Activated gamma-delta T cell treated with anti-CD3 and anti-CD28 coated beads, Interleukin-2, amount 50 U/mL, for 16 hours (primary cell): Measurements from ENCODE around the gene ACSL6.

Experiments
- DNase-seq: peaks from one replicate; pipeline ENCODE4 v3.0.0-alpha.2; 2020; ENCODE audit warnings: low read depth

ACSL6 gene

DNA sequence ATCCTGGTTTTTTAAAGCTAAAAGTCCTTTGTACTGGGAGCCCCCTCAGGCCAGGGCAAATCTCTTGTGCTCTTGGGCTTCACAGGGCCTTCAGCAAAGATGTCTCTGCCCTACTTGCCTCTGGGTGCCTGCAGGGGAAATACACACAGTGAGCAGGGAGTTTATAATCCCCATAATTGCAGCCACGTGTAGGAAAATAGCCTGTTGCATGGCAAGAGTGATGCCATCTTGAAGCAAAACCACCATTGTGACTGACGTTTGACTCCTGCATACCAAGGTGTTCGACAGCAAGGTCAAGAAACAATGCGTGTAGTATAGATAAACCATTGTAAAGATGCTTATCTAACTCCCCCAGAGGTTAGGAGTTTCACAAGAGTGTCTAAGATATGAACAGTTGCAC is 37.6 kb upstream of the ACSL6 start:
- no peak for DNase-seq

DNA sequence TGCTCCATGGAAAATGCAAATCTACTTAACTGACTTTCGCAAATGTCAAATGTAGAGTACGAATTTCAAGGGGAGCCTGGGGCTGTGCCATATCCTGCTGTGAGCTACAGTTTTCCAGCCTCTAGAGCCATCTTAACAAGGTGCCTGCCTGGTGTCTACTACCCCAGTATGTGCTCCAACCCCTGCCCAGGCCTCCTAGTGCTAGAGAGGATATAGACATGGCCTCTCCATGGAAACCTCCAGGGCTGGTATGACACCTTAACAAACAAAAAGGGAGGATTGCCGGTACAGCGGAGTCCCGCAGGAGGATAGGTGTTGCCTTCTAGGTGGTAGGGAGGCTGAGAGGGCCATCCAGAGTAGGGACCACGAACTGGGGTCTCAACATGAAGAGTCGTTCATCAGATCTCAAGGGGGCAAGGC is 35.4 kb upstream of the ACSL6 start:
- DNase-seq: no peak

DNA sequence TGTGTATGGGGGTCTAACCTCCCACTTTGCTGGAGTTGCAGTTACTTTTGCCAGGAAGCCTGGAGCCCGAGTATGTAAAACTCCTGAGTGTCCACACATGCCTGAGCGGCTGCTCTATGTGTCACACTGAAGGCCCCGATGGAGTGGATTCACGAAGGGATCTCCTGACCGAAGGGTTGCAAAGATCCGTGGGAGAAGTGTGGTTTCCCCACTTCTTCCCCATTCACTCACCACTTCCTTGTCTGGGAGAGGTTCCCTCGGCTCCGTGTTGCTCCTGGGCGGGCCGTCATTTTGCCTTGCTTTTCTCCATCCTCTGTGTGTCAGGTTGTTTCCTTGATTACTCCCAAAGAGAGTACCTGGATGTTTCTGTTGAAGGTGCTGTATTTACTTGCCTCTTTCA is 32.7 kb upstream of the ACSL6 start:
- DNase-seq: no peak

DNA sequence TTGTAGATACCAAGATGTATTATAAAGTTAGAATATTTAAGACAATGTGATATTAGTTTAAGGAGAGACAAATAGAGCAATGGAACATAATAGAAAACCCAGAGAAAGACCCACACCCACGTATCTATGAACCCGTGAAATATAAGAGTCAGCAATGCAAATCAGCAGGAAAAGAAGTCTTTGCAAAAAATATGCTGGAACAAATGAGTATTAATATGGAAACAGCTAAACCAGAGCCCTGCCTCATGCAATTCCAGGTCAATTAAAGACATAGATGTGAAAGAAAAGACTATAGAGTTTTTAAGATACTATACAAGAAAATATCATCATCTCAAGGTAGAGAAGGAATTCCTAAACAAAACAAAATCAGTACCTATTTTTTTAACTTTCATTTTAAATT is 25.9 kb upstream of the ACSL6 start:
- no peak for DNase-seq

DNA sequence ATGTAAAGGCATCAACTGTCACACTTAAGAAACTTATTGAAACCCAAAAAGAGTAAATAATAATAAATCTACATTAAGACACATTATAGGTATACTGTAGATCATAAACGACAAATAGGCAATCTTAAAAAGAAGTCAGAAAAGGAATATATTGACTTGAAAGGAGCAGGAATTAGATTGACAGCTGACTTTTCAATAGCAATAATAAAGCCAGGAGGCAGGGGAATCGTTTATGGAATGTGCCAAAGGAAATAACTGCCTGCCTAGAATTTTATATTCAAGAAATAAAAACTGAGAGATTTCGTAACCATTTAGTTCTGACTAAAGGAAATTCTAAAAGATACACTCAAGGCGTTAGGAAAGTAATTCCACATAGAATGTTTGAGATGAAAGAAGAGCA is 21.7 kb upstream of the ACSL6 start:
- no peak for DNase-seq

DNA sequence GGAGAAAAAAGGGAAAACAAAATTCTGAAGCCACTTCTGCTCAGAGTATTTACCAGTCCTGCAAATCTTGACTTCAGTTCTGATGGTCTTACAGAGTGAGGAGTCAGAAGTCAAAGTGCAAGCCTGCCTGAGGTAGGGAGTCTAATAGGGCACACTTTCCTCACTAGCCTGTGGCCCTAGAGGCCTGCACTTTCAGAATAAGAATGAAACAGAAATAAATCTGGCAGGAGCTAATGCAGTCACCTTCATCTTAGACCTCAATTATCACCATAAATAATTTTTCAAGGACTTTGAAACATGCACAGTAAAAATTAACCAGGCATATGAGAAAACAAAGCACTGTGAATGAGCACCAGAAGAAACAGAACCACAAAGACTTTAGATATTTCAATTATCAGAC is 20.7 kb upstream of the ACSL6 start:
- no peak for DNase-seq

DNA sequence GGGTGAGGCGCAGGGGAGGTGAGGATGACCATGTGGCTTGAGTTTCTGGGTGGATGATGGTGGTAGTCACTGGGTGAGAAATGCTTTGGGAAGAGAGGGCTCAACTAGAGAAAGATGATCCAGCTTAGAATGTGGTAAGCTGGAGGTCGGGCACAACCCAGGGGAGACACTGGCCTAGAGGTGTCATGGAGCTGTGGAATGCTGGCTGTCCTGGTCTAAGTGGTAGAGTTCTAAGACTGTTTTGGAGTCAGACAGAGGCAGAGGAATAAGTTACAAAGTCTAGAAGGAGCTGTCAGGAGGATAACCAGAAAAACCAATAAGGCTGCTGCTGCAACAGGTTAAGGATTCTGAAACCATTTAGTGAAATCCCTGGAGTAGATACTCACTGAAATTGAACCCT is 19.2 kb upstream of the ACSL6 start:
- DNase-seq: no peak

DNA sequence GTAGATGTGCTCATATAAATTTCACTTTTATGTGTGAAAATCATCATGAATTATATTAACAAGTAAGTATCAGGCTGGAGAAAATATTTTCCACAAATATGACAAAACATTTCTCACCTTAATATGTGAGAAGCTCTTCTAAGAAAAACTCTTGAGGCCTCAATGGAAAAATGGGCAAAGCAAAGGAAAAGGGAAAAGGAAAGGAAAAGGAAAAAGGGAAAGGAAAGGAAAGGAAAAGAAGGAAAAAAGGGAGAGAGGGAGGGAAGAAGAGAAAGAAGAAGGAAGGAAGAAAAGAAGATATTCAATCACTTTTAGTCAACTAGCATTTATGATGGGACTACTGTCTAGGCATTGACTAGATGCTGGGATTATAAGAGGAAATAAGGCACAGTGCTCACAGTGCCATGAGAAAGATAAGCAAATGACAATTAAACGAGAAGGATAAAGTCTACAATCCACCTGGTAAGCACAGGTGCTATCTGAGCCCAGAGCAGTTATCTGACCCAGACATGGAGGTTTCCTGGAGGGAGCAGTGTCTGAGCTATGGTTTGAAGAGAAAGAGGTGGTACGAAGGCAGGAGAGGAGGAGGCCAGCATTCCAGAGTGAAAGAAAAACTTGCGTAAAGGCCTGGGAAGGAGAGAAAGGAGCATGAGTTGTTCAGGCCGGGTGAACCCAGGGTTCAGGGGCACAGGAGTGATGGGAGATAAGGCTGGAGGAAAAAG is 18.3 kb upstream of the ACSL6 start:
- DNase-seq: no peak

DNA sequence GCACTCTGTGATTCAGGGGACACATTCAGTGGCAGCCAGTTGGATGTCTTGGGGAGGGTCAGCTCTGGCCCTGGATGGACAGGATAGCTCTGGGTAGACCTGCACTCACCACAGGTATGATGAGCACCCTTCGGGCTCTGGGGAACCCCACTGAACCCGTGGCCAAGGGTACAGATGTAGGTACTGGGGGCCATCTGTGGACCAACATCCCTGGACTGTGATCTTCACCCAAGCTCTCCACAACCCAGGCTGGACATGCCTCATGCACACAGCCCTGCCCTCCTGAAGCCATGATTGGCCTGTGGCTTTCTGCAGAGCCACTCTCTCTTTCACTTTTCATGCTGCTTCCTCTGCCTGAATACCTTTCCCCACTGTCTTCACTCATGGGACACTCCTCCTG is 15.6 kb upstream of the ACSL6 start:
- DNase-seq: no peak

DNA sequence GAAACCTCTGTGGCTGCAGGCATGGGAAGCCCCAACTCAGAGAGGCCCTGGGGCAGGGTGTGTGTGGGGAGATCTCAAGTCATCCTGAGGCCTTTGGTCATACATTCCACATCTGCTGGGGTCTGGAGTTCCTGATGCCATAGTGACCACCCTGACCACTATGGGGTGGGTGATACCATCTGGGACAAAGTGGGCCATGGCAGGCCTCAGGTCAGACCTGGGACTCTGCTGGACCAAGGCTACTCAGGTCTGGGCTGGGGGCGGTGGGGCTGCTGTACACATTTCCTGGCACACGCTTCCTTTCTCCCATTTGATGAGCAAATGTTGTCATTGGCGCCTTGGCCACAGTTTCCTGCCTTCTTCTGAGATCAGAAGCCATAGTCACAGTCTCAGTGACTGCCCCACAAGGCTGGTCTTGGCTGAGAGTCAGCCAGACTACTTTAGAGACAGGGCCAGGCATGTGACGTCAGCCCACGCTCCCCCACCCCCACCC is 15.1 kb upstream of the ACSL6 start:
- peak; percentile 44 for DNase-seq

DNA sequence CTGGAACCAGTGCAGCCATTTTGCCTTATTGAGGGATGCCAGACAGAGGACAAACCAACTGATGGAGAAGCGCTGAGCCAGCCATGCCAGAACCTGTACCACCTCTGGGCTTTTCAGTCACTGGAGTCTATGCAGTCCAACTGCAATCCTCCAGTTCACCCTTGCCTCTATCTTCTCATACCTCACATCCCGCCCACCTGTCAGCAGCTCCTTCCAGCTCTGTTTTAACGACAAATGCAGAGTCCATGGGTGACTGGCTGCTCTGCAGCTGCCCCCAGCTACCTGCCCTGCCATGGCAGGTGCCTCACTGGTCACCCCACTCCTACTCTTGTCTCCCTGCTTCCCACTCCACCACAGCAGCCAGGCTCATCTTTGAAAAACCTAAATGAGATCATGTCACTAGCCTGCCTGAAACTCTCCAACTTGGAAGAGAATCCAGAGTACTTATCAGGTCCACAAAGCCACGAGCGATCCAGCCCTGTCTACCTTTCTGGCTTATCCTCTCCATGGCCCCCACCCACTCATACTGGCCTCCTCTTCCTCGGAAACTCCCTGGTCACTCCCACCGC is 14.0 kb upstream of the ACSL6 start:
- no peak for DNase-seq

DNA sequence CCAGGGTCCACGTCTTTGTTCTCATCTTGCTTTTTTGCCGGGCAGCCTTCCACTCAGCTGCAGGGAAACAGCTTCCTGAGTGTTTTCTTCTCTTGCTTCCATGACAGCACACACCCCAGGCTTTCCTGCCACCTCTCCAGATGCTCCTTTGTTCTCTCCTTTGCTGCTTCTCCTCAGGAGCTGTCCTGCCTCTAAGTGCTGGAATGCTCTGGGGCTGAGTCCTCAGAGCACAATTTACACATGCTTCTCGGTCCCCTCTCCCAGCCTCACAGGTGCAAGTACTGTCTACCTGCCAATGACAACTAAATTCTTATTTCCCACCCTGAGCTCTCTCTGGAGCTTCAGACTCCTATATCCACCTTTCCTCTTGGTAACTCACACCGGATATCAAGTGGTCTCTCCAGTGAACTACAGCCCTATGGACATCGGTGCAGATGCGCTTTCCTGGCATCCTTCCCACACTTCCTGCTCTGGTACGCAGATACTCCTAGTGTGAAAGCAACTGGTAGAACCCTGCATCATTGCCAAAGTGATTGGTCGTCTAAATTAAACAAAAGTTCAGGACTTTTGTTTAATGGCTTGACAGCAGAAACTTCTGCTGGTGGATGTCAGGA is 13.4 kb upstream of the ACSL6 start:
- DNase-seq: no peak

DNA sequence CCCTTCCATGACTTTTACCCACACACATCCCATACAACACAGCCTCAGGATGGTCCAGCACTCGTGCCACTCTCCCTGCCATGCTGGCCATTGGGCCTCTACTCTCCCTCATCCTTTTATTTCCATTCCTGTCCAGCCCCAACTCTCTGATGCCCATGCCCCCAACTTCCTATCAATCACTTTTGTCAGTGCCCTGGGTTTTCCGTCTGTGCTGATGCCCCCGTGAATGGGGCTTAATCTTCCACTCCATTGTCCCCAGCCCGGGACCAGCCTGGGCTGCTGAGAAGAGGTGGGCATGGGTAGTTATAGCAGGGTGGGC is 12.6 kb upstream of the ACSL6 start:
- DNase-seq: no peak

DNA sequence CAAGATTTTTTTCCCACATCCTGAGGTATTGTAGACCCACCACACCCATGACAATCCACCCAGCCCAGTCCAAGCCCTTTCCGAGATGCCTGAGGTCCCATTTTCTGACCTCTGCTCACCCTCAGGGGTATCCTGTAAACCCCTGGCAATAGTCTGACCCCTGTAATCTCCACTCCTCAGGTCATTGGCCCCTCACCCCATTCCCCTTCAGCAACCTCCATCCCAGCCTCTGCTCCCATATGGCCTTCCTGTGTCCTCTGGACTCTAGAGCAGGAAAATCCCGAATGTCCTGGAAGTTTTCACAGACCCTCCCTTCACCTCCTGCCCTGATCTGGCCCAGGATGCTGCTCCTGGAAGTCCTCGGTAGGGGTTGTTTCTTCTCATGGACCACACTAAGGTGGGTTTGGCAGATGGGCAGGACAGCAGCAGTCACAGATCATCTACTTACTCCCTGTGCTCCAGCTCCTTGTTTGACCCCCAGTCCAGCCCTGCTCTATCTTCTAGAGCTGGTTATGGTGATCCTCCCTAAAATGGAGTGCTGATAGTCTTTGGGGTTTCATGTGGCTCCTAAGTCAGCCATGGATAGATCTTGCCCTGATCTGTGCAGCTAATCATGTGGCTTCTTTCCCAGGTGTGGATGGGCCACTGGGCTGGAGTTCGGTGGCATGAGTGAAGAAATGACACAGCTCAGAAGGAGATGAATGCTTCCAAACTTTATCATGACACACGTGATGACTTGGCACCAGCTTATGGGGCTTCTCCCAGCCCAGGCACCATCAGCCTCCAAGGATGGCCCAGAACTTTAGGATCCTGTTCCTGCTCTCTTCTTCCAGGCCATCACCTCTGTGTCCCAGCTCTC is 12.0 kb upstream of the ACSL6 start:
- DNase-seq: no peak

DNA sequence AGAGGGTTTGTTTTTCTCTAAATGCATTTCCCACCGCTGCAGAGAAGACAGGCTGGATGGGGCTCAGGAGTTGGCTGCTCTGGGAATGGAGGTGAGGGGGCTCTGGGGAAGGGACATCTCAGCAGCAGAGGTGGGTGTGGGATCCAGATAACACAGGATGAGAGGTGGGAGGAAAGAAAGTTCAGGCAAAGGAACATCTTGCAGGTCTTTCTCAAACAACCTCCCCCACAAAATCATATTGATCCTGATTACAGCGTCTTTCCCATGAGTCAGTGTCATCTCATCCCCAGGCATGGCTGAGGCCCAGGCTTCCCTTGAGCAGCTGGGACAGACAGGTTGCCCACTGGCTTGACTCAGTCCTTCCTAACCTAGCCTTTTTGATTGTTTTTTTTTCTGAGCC is 11.3 kb upstream of the ACSL6 start:
- no peak for DNase-seq

DNA sequence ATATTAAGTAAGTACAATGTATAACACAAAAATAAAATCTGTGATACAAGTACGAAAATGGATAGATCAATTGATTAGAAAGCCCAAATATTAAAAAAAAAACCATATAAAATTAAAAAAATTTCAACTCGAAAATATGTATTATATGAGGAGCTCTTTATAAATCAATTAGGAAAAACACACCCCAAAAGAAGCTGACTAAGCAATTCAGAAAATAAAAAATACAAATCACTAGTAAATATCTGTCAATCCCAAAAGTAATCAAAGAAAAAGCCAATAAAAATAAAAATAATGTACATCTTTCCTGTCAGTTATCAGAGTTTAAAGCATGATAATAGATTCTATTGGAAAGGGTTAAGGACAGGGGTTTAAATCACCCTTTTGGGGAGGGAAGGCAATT is 10.2 kb upstream of the ACSL6 start:
- no peak for DNase-seq

DNA sequence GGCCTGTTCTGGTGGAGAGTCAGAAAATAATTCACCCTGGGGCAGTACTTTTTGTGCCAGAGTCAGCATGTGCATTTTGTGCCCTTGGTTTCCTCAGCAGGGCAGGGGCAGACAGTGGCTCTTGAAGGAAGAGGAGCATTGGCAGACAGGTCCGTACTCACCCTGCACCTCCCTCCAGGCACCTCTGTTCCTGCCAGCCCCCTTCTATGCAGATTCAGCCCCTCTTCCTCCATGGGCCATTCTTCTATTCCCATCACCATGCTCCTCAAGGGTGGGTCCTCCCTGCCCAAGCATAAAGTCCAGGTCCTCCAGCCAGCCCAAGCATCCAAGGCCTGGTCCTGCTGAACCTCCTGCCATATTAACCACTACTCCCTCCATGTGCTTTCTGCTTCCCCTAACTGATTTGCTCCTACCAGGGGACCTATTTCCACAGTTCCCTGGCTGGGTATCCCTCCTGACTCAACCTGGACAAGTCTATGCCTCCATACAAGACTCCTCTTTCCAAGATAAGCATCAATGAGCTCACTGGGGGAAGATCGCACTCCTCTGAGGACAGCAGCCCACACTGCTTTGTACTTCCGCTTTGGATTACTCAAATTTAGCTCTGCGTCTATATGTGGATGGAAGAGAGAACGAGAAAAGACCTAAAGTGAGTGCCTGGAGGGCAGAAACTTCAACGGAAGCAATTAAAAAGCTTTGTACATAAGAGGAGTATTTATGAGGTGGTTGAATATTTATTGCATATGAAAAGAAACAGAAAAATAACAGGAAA is 9.3 kb upstream of the ACSL6 start:
- DNase-seq: no peak

DNA sequence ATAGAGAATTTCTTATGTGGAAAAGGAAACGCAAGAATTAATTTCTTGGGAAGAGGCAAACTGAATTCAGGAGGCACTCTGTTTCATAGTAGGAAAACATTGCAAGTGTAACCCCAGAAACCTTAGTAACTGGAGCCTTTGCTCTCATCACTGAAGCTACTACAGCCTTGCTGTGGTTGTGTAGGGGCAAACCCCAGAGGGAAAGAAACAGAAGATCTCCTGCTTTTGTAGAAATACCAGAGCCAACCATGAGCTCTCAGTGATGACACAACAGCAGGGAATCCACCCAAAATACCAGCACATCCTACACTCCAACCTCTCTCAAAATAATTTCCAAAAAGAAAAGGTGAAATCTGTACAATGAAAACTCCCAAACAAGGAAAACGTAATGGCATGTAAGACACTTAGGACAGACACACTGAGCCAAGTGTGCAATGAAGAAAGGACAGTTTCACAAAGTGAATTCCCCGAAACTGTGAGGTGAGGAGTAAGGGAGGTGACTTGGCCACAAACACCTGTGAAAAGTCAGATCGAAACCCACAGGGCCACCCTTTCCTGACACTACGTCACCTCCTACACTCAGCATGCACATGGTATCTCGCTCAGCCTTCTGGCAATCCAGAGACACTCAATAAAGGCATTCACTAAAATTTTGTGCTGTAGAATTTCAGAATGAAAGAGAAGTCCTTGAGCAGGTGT is 8.5 kb upstream of the ACSL6 start:
- peak; percentile 62 for DNase-seq

DNA sequence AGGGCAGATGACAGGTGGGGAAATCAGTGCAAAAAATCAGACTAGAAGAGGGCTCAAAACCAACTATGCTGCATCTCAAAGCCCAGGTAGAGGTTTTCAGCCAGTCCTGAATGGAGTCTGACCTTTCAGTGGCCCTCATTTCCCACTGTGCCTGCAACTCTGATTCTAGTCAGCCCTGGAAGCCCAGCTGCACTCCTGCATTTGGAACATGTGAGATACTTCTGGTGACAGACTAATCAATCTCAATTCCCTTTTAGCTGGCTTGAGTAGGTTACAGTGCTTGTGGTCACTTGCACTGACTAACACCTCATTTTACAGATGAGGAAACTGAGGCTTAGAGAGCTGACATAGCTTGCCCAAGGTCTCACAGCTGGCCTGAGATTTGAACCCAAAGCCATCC is 7.9 kb upstream of the ACSL6 start:
- DNase-seq: no peak

DNA sequence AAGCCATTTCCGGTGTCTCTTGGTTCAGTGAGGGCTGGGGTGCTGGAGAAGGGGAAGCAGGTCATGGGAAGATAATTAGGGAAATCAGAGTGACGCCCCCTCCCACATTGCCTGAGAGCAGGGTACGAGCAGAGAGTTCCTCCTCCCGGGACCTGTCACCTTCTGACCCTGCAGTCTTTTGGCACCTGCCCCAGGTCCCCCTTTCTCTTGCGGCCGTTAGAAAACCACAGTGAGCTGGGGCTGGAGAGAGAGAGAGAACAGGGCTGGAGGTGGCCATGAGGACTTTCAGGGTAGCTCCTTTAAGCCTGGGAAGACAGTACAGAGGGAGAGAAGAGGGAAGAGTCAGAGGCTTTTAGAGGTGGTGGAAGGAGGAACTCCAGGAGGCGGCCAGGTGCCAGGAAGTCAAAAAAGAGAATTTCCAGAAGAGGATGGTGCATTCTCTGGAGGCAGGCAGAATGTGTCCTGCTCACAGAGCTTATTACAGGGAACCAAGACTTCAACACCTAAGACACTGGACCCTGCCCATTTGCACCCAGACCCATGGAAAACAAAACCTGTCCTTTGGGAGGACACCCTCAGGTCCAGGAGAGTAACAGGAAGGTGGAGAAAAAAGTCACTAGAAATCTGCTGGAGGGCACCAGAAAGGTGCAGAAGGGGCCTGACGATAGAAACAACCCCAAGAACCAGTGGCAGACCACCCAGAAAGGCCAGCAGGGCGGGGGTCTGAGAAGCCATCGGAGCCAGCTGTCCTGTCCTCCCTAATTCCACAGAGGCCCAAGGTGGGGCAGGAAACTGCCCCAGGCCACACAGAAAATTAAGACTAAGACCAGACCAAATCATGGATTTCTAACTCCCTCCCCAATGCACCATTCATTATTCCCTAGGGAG is 6.5 kb upstream of the ACSL6 start:
- DNase-seq: no peak
